K562 (cell line): ENCODE data around the gene PLOD1. TPM values are rescaled to one million over a fixed set of nuclear protein-coding genes. Genes with fewer than 3 reads are reported as not detected.
A peak's percentile ranks its signal among the peaks of the same experiment; 100 is the strongest.

Experiments
- ATAC-seq: fragments of 200-7000 bp; cut with Tn5 transposase; 3 replicates; pipeline ENCODE4 v1.9.1; 2020; ENCODE audit warnings: moderate library complexity
- BruUV-seq: library from RNA; stranded (reverse); fragments of 400-500 nt; replicated peaks from 2 replicates; lab custom pipeline; 2021; lab: Mats Ljungman, UMichigan
- CTCF ChIA-PET: fragments of 300-600 bp; formaldehyde crosslinking; extraction: SDS; loops from one replicate; lab custom pipeline; 2021; ENCODE audit warnings: low intra/inter-chr PET ratio; lab: Yijun Ruan, JAX
- POLR2A ChIA-PET: fragments of 300-600, 350-650 bp; sonication (Branson Sonifier 250); formaldehyde crosslinking; extraction: SDS; loops from one replicate; lab custom pipeline; 2021; ENCODE audit warnings: antibody characterized with exemption, inconsistent platforms; lab: Yijun Ruan, JAX
- DNase-seq, 4 experiments: peaks; one replicate each; pipeline versions ENCODE4 v3.0.0 to v3.0.0-alpha.2; 2011 to 2018; ENCODE audit warnings: low spot score in 3 of 4, mixed read lengths in 3 of 4; ENCODE audit errors: extremely low read depth in 1 of 4
- FAIRE-seq: peaks from 2 replicates; lab custom pipeline; 2011; peaks lifted over from hg19 to GRCh38; lab: Jason Lieb, UNC
- H2AFZ ChIP-seq: 2 replicates; pipeline ENCODE4 v1.6.0; 2011; ENCODE audit warnings: low read depth, low read length, control low read depth, inconsistent platforms
- H3K27ac ChIP-seq: fragments of 200-600 bp; 3 replicates; pipeline ENCODE4 v1.8.0; 2011; ENCODE audit warnings: low read depth, mild to moderate bottlenecking, control low read depth, inconsistent platforms, low read length, moderate library complexity, mixed read lengths; ENCODE audit errors: extremely low read depth
- H3K27me3 ChIP-seq, 2 experiments: fragments of 300-600 bp in 1 of 2; 2 replicates in 1 of 2; 3 replicates in 1 of 2; pipeline versions ENCODE4 v1.6.0 to v1.8.0; 2011; ENCODE audit warnings: inconsistent platforms in 2 of 2, low read length in 2 of 2, mild to moderate bottlenecking in 1 of 2, mixed read lengths in 1 of 2, moderate library complexity in 1 of 2; ENCODE audit not compliant: control insufficient read depth in 2 of 2, insufficient read depth in 2 of 2
- H3K36me3 ChIP-seq: fragments of 300-600 bp; 3 replicates; pipeline ENCODE4 v1.8.0; 2011; ENCODE audit warnings: mild to moderate bottlenecking, low read length, inconsistent platforms; ENCODE audit not compliant: control insufficient read depth, insufficient read depth
- H3K4me1 ChIP-seq, 2 experiments: fragments of 200-600 bp in 1 of 2; replicated peaks in 1 of 2; 2 replicates in 1 of 2; 3 replicates in 1 of 2; pipeline versions ENCODE4 v1.5.1 to v1.8.0; 2011; ENCODE audit warnings: inconsistent platforms in 2 of 2, low read length in 2 of 2, mild to moderate bottlenecking in 1 of 2, mixed read lengths in 1 of 2, moderate library complexity in 1 of 2; ENCODE audit not compliant: control insufficient read depth in 2 of 2, insufficient read depth in 2 of 2
- H3K4me2 ChIP-seq: 2 replicates; pipeline ENCODE4 v1.6.1; 2011; ENCODE audit warnings: low read length, control low read depth, inconsistent platforms, mixed read lengths; ENCODE audit not compliant: insufficient read depth
- H3K4me3 ChIP-seq: fragments of 200-600 bp; sonication (generic), shearing (Covaris generic); 2 replicates; pipeline ENCODE4 v1.5.1; 2016; ENCODE audit warnings: control low read depth, inconsistent platforms
- H3K79me2 ChIP-seq: fragments of 200-600 bp; 3 replicates; pipeline ENCODE4 v1.8.0; 2011; ENCODE audit warnings: low read length, inconsistent platforms; ENCODE audit not compliant: control insufficient read depth, insufficient read depth
- H3K9ac ChIP-seq, 2 experiments: 2 replicates each; pipeline versions ENCODE4 v1.6.0 to v1.6.1; 2011; ENCODE audit warnings: low read depth in 2 of 2, low read length in 2 of 2, control low read depth in 1 of 2, inconsistent platforms in 1 of 2, mild to moderate bottlenecking in 1 of 2, mixed read lengths in 1 of 2; ENCODE audit not compliant: insufficient read depth in 1 of 2
- H3K9me1 ChIP-seq: one replicate; pipeline ENCODE4 v1.6.0; 2011; ENCODE audit warnings: inconsistent platforms, mild to moderate bottlenecking, low read length, moderate library complexity; ENCODE audit not compliant: control insufficient read depth, insufficient read depth
- H3K9me3 ChIP-seq: replicated peaks from 2 replicates; pipeline ENCODE4 v1.5.1; 2011; ENCODE audit warnings: low read depth, low read length, inconsistent platforms; ENCODE audit not compliant: control insufficient read depth, insufficient read depth
- H4K20me1 ChIP-seq: replicated peaks from 2 replicates; pipeline ENCODE4 v1.6.1; 2011; ENCODE audit warnings: low read length, inconsistent platforms, mixed read lengths; ENCODE audit not compliant: control insufficient read depth, insufficient read depth
- IRF2 ChIP-seq: sonication (generic); formaldehyde crosslinking; IDR thresholded peaks from 2 replicates; pipeline ENCODE4 v1.8.1; 2022; ENCODE audit warnings: mild to moderate bottlenecking, missing genetic modification reagents
- NBN ChIP-seq: fragments of 450-650 bp; IDR thresholded peaks from 2 replicates; pipeline ENCODE4 v1.6.1; 2016; ENCODE audit warnings: low read depth, mild to moderate bottlenecking
- PHTF2 ChIP-seq: fragments of 250-450 bp; sonication (Bioruptor Pico); IDR thresholded peaks from 2 replicates; pipeline ENCODE4 v1.5.0; 2021; ENCODE audit warnings: mild to moderate bottlenecking
- POU5F1 ChIP-seq: fragments of 150-350 bp; IDR thresholded peaks from 2 replicates; pipeline ENCODE4 v1.6.1; 2014; ENCODE audit warnings: borderline replicate concordance, low read length, low read depth, mild to moderate bottlenecking; ENCODE audit not compliant: partially characterized antibody
- RUNX1 ChIP-seq: sonication (generic); IDR thresholded peaks from 2 replicates; pipeline ENCODE4 v1.6.1; 2016; ENCODE audit warnings: antibody characterized with exemption, low read depth
- SMAD2 ChIP-seq: fragments of 150-350 bp; IDR thresholded peaks from 2 replicates; pipeline ENCODE4 v1.6.1; 2014; ENCODE audit warnings: low read depth, mild to moderate bottlenecking, low read length
- SOX6 ChIP-seq: fragments of 450-650 bp; IDR thresholded peaks from 2 replicates; pipeline ENCODE4 v1.6.1; 2014; ENCODE audit warnings: mild to moderate bottlenecking
- ZNF121 ChIP-seq: sonication (generic); formaldehyde crosslinking; conservative IDR thresholded peaks from 2 replicates; pipeline ENCODE4 v1.8.0; 2022; ENCODE audit warnings: missing genetic modification reagents
- ZNF146 ChIP-seq: IDR thresholded peaks from one replicate; pipeline ENCODE4 v1.6.1; 2018; ENCODE audit warnings: missing compliant biosample characterization; ENCODE audit not compliant: unreplicated experiment
- ZNF717 ChIP-seq: fragments of 250-450 bp; sonication (Bioruptor Pico); IDR thresholded peaks from 2 replicates; pipeline ENCODE4 v1.5.0; 2021
- ZNF76 ChIP-seq: fragments of 250-450 bp; sonication (Bioruptor Pico); IDR thresholded peaks from 2 replicates; pipeline ENCODE4 v1.4.0; 2020; ENCODE audit warnings: mild to moderate bottlenecking, moderate library complexity, borderline replicate concordance
- WGBS: fragments of 100-300 bp; shearing (Covaris generic); methylation state at CpG from one replicate; pipeline ENCODE4 v1.1.6; 2016; ENCODE audit warnings: low coverage, mixed read lengths; ENCODE audit not compliant: insufficient coverage; ENCODE audit errors: missing lambda C conversion rate; 5-methylcytosine and 5-hydroxymethylcytosine counted together
- in situ Hi-C: fragments of 300-500 bp; cut with MboI; formaldehyde crosslinking; loops from 4 replicates; pipeline ENCODE4 v1.15.0; 2018; ENCODE audit warnings: inconsistent platforms, mixed read lengths
- intact Hi-C: fragments of 100-400 bp; cut with micrococcal nuclease; formaldehyde crosslinking; loops from 2 replicates; pipeline ENCODE4 v1.14.2; 2022
- polyA plus RNA-seq, 8 experiments: library from polyadenylated mRNA; depleted of rRNA in 4 of 8; stranded (reverse) in 5 of 8; unstranded in 3 of 8; fragments of >200 nt; fragmentation: Nextera tagmentation in 2 of 8; fragmentation: Illumina TruSeq in 1 of 8; extraction: Ambion mirVana in 2 of 8; extraction: Trizol in 1 of 8; gene quantifications; 2 replicates each; pipeline versions ENCODE4 v1.2.1 to v1.2.3, GENCODE V29; 2011 to 2014; ENCODE audit warnings: inconsistent platforms in 1 of 8, missing spikeins in 1 of 8
- total RNA-seq, 7 experiments: library from RNA; depleted of rRNA in 6 of 7; stranded (reverse); fragments of >200 nt in 6 of 7; fragmentation: Illumina TruSeq in 2 of 7; extraction: Trizol in 2 of 7; gene quantifications; 2 replicates each; pipeline versions ENCODE4 v1.2.1 to v1.2.3, GENCODE V29; 2011 to 2021; ENCODE audit warnings: low replicate concordance in 1 of 7
- TF ChIP-seq, protein P1 (sequence below), 3 experiments: IDR thresholded peaks in 2 of 3; conservative IDR thresholded peaks in 1 of 3; 2 replicates each; pipeline ENCODE4 v1.5.1; 2011 to 2012; ENCODE audit warnings: low read length in 3 of 3, mild to moderate bottlenecking in 3 of 3, control low read depth in 2 of 3, improper control_type of control experiment in 1 of 3, inconsistent platforms in 1 of 3, low read depth in 1 of 3, mixed read lengths in 1 of 3, moderate library complexity in 1 of 3; ENCODE audit not compliant: insufficient read depth in 2 of 3
- TF ChIP-seq, protein P2 (sequence below): fragments of 450-650 bp; formaldehyde crosslinking; IDR thresholded peaks from 2 replicates; pipeline ENCODE4 v1.4.0; 2022; ENCODE audit warnings: mild to moderate bottlenecking, moderate library complexity
- TF ChIP-seq, protein P3 (sequence below): sonication (generic); formaldehyde crosslinking; IDR thresholded peaks from 2 replicates; pipeline ENCODE4 v1.9.0; 2022; ENCODE audit warnings: mild to moderate bottlenecking, missing genetic modification reagents

PLOD1 gene
- total and polyA plus RNA-seq, 9 of the 15 experiments (the other 6 are each of a cell fraction or from before 2014, with no cell fraction given): 16.6 to 90.8 (median 52.7) TPM

DNA sequence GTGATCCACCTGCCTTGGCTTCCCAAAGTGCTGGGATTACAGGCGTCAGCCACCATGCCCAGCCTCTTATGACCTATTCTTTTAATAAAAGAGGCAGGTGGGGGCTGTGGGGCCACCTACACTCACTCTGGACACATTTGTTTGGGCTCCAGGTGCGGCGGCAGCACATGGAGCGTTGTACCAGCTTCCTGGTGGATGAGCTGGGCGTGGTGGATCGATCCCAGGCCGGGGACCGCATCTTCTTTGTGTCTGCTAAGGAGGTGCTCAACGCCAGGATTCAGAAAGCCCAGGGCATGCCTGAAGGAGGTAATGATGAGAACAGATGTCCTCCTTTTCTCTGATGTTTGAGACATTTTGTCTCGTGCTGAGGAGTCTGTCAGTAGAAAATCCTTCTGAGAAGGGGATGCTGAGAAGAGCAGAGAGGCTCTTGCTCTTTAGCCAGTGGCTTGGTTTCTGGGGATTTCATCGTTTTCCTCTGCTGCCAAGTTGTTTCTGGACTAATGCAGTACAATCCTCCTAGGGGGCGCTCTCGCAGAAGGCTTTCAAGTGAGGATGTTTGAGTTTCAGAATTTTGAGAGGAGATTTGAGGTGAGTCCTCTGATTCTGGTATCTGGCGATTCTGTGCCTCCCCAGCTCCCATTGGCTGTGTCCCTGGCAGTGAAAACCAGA lies 66.9 kb downstream of the PLOD1 start (continued):
- TF ChIP-seq, protein P1, sequence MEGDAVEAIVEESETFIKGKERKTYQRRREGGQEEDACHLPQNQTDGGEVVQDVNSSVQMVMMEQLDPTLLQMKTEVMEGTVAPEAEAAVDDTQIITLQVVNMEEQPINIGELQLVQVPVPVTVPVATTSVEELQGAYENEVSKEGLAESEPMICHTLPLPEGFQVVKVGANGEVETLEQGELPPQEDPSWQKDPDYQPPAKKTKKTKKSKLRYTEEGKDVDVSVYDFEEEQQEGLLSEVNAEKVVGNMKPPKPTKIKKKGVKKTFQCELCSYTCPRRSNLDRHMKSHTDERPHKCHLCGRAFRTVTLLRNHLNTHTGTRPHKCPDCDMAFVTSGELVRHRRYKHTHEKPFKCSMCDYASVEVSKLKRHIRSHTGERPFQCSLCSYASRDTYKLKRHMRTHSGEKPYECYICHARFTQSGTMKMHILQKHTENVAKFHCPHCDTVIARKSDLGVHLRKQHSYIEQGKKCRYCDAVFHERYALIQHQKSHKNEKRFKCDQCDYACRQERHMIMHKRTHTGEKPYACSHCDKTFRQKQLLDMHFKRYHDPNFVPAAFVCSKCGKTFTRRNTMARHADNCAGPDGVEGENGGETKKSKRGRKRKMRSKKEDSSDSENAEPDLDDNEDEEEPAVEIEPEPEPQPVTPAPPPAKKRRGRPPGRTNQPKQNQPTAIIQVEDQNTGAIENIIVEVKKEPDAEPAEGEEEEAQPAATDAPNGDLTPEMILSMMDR (IDR thresholded peaks at IDR 0.05 in 2 of 3, conservative IDR thresholded peaks at IDR 0.05 in 1 of 3; ENCODE audit: insufficient read depth in 2 of 3, low read depth in 1 of 3, low read length in 3 of 3): peak; percentile 75 to 83 (median 82)
- TF ChIP-seq, protein P2, sequence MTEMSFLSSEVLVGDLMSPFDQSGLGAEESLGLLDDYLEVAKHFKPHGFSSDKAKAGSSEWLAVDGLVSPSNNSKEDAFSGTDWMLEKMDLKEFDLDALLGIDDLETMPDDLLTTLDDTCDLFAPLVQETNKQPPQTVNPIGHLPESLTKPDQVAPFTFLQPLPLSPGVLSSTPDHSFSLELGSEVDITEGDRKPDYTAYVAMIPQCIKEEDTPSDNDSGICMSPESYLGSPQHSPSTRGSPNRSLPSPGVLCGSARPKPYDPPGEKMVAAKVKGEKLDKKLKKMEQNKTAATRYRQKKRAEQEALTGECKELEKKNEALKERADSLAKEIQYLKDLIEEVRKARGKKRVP (CRISPR knock-in tag): peak; percentile 66
- TF ChIP-seq NBN (peak; percentile 46; the same call in 1 of the 2 replicates), ZNF717 (CRISPR knock-in tag) (no peak)

DNA sequence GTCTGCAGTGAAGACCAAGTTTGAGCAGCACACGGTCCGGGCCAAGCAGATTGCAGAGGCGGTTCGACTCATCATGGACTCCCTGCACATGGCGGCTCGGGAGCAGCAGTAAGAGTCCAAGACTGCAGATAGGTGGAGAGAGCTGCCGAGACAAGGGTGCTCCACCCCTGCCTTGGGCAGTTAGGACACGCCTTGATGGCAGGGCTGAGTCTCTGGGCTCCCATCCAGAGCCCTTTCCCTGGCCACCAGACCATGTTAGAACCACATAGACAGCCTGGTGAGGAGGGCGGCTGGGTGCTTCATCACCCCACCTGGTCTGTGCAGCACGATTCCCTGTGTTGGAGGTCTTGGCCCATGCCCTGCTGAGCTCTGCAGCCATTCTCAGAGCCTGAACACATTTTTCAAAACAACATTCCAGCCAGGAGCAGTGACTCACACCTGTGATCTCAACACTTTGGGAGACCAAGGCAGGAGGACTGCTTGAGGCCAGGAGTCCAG lies 67.5 kb downstream of the PLOD1 start:
- no peak overlapping the region for H2AFZ ChIP-seq
- intact Hi-C loops: no loop called here
- peaks cover 24 to 30% of the 10 kb centered on the region in 2 experiments; a peak in 4 of 5 replicates for H3K4me1 ChIP-seq
- in situ Hi-C loops: no loop called here
- POLR2A ChIA-PET: interaction anchor here (5.0 kb wide), 1 partner anchor 93 kb away, joined by 52 read pairs; no protein-coding TSS in a partner anchor
- no peaks in the 10 kb centered on the region for H3K27me3 ChIP-seq
- H3K9me1 ChIP-seq: no peaks in the 10 kb centered on the region
- no peak overlapping the region; the same call in 2 of the 3 replicates for H3K27ac ChIP-seq
- H3K9me3 ChIP-seq: no peaks in the 10 kb centered on the region
- H3K36me3 ChIP-seq: peaks cover 90% of the 10 kb centered on the region
- H3K79me2 ChIP-seq: peaks cover 9% of the 10 kb centered on the region; the same call in 2 of the 3 replicates
- no peak overlapping the region for H3K4me2 ChIP-seq
- DNase-seq: no peak
- no peak overlapping the region for H3K4me3 ChIP-seq
- no peak; the same call in 2 of the 3 replicates for ATAC-seq
- no peak for FAIRE-seq
- BruUV-seq: no TSS peak
- 91% methylated on average over 10 of the region's 10 CpGs for WGBS
- H3K9ac ChIP-seq: peak overlapping the region in 1 of 2 experiments; percentile 12; a peak in 1 of 4 replicates
- H4K20me1 ChIP-seq: no peaks in the 10 kb centered on the region
- CTCF ChIA-PET: interaction anchor here (0.7 to 1.5 kb wide), 2 partner anchors 30 to 163 kb away, joined by 3 to 5 read pairs; no protein-coding TSS in a partner anchor
- no peak for TF ChIP-seq PHTF2 (CRISPR knock-in tag)
- no peak for TF ChIP-seq SOX6
- TF ChIP-seq RUNX1: no peak
- no peak for TF ChIP-seq ZNF121 (CRISPR knock-in tag)
- no peak for TF ChIP-seq IRF2
- TF ChIP-seq ZNF146 (CRISPR knock-in tag): no peak
- TF ChIP-seq, protein P3, sequence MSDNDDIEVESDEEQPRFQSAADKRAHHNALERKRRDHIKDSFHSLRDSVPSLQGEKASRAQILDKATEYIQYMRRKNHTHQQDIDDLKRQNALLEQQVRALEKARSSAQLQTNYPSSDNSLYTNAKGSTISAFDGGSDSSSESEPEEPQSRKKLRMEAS: 0 out of 2 replicates have a peak, but pooled peaks have one; percentile 28
- no peak for TF ChIP-seq POU5F1
- TF ChIP-seq ZNF76: no peak
- no peak for TF ChIP-seq SMAD2
